Astrocyte (in vitro differentiated cells and primary cell): ENCODE measurements around the gene CSAG3.

Experiments used
- EZH2 ChIP-seq: IDR thresholded peaks from 2 replicates; pipeline ENCODE4 v1.6.1; 2012; ENCODE audit warnings: mild to moderate bottlenecking, low read length, inconsistent platforms; ENCODE audit not compliant: insufficient read depth
- TF ChIP-seq, protein P1 (sequence below): IDR thresholded peaks from 2 replicates; pipeline ENCODE4 v1.5.1; 2011; ENCODE audit warnings: low read depth, mild to moderate bottlenecking, inconsistent platforms, low read length, moderate library complexity; ENCODE audit not compliant: insufficient read depth

DNA sequence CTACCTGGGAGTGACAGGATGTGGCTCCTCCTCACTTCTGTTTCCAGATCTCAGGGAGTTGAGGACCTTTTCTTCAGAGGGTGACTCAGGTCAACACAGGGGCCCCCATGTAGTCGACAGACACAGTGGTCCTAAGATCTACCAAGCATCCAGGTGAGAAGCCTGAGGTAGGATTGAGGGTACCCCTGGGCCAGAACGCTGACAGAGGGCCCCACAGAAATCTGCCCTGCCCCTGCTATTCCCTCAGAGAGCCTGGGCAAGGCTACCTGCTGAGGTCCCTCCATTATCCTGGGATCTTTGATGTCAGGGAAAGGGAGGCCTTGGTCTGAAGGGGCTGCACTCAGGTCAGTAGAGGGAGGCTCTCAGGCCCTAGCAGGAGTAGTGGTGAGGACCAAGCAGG, 23.9 kb upstream of the CSAG3 start:
- TF ChIP-seq, protein P1, sequence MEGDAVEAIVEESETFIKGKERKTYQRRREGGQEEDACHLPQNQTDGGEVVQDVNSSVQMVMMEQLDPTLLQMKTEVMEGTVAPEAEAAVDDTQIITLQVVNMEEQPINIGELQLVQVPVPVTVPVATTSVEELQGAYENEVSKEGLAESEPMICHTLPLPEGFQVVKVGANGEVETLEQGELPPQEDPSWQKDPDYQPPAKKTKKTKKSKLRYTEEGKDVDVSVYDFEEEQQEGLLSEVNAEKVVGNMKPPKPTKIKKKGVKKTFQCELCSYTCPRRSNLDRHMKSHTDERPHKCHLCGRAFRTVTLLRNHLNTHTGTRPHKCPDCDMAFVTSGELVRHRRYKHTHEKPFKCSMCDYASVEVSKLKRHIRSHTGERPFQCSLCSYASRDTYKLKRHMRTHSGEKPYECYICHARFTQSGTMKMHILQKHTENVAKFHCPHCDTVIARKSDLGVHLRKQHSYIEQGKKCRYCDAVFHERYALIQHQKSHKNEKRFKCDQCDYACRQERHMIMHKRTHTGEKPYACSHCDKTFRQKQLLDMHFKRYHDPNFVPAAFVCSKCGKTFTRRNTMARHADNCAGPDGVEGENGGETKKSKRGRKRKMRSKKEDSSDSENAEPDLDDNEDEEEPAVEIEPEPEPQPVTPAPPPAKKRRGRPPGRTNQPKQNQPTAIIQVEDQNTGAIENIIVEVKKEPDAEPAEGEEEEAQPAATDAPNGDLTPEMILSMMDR, result no peak
- no peak for TF ChIP-seq EZH2
